Upper lobe of right lung (tissue), 1 donor: ENCODE data around the gene TERB1. TPM values are rescaled to one million over a fixed set of nuclear protein-coding genes. Genes with fewer than 3 reads are reported as not detected.

Source experiments
- ATAC-seq: fragments of 200-7000 bp; cut with Tn5 transposase; one replicate; pipeline ENCODE4 v1.9.1; 2020; ENCODE audit warnings: mild to moderate bottlenecking, moderate library complexity
- DNase-seq: peaks from one replicate; pipeline ENCODE4 v3.0.0-alpha.2; 2020
- H3K27ac ChIP-seq: fragments of 200-600 bp; one replicate; pipeline ENCODE4 v1.8.0; 2022
- H3K27me3 ChIP-seq: fragments of 200-600 bp; one replicate; pipeline ENCODE4 v1.8.0; 2022; ENCODE audit warnings: mild to moderate bottlenecking
- H3K36me3 ChIP-seq: fragments of 200-600 bp; one replicate; pipeline ENCODE4 v1.8.0; 2022
- H3K4me1 ChIP-seq: fragments of 200-600 bp; one replicate; pipeline ENCODE4 v1.8.0; 2022
- H3K4me3 ChIP-seq: fragments of 200-600 bp; one replicate; pipeline ENCODE4 v1.8.0; 2022; ENCODE audit warnings: mild to moderate bottlenecking
- H3K9me3 ChIP-seq: fragments of 200-600 bp; one replicate; pipeline ENCODE4 v1.8.0; 2022
- intact Hi-C: fragments of 100-400 bp; cut with DNase I; formaldehyde crosslinking; loops from one replicate; pipeline ENCODE4 v1.11.0; 2022
- total RNA-seq: library from RNA; stranded (reverse); fragmentation: NEBNext Ultra II Directional; extraction: Animal tissue kit (Norgen Biotek cat#: 25700); gene quantifications from one replicate; pipeline ENCODE4 v1.2.1, GENCODE V29; 2021
- TF ChIP-seq, protein P1 (sequence below): fragments of 200-600 bp; IDR thresholded peaks from one replicate; pipeline ENCODE4 v1.8.0; 2022; ENCODE audit warnings: antibody characterized with exemption
- donor health status: DM: no; HTN: yes; CAD: no; lungs with severe emphysema.

Gene TERB1
- total RNA-seq, 1 donor from 2014 or later: 0.26 TPM

DNA sequence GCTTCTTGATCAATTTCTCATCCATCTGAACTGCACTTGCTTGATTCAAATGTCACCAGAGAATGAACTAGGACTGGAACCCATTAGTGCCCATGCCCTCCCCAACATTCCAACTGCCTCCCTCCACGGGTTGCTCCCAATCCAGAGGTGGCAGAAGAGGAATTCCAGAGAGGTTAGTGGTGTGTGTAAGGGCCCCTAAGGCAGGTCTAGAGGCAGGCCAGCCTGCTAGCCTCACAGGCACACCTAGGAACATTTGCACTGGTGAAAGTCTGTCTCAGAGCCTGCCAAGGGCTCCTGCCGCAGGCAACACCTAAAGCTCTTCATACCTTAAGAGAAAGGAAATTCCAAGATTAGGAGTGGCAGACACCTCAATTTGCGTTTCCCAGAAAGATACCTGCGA, 83.6 kb downstream of the TERB1 start:
- Histone ChIP-seq H3K9me3 (no peaks in the 10 kb centered on the region), H3K36me3 (peaks cover 26% of the 10 kb centered on the region), H3K4me1 (no peaks in the 10 kb centered on the region), H3K27me3 (no peaks in the 10 kb centered on the region), H3K27ac (no peak overlapping the region), H3K4me3 (no peak overlapping the region)
- TF ChIP-seq, protein P1, sequence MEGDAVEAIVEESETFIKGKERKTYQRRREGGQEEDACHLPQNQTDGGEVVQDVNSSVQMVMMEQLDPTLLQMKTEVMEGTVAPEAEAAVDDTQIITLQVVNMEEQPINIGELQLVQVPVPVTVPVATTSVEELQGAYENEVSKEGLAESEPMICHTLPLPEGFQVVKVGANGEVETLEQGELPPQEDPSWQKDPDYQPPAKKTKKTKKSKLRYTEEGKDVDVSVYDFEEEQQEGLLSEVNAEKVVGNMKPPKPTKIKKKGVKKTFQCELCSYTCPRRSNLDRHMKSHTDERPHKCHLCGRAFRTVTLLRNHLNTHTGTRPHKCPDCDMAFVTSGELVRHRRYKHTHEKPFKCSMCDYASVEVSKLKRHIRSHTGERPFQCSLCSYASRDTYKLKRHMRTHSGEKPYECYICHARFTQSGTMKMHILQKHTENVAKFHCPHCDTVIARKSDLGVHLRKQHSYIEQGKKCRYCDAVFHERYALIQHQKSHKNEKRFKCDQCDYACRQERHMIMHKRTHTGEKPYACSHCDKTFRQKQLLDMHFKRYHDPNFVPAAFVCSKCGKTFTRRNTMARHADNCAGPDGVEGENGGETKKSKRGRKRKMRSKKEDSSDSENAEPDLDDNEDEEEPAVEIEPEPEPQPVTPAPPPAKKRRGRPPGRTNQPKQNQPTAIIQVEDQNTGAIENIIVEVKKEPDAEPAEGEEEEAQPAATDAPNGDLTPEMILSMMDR: no peak
- DNase-seq (no peak), ATAC-seq (peak; percentile 92)
- intact Hi-C loops: no loop called here

DNA sequence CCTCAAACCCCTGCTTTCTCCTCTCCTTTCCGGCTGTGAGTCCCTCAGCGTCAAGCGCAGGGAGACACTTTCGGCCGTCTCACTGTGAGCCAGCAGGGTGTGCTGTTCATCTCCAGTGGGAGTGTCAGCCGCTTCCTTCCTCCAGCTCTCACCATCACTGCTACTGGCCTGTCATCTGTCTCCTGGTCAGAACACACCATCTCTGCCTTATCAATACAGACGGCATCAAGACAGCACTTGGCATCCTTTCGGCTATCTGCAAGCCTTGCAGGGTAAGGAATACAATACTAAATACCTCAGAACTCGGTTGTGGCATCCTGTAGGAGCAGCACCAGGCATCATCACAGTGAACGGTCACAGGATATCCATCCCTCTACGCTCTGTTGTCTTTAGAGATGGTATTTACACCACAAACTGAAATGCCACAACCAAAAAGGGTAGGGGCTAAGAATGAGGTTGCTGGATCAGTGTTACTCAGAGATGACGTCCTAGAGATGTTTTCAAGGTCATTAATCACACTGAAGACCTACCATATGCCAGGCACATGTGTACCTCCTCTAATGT, 84.2 kb downstream of the TERB1 start:
- H3K4me1 ChIP-seq: no peaks in the 10 kb centered on the region
- no peak overlapping the region for H3K4me3 ChIP-seq
- TF ChIP-seq, protein P1: peak; percentile 50
- intact Hi-C loops: no loop called here
- DNase-seq (no peak), ATAC-seq (peak; percentile 77)
- no peak overlapping the region for H3K27ac ChIP-seq
- no peaks in the 10 kb centered on the region for H3K27me3 ChIP-seq
- no peaks in the 10 kb centered on the region for H3K9me3 ChIP-seq
- H3K36me3 ChIP-seq: peaks cover 20% of the 10 kb centered on the region

DNA sequence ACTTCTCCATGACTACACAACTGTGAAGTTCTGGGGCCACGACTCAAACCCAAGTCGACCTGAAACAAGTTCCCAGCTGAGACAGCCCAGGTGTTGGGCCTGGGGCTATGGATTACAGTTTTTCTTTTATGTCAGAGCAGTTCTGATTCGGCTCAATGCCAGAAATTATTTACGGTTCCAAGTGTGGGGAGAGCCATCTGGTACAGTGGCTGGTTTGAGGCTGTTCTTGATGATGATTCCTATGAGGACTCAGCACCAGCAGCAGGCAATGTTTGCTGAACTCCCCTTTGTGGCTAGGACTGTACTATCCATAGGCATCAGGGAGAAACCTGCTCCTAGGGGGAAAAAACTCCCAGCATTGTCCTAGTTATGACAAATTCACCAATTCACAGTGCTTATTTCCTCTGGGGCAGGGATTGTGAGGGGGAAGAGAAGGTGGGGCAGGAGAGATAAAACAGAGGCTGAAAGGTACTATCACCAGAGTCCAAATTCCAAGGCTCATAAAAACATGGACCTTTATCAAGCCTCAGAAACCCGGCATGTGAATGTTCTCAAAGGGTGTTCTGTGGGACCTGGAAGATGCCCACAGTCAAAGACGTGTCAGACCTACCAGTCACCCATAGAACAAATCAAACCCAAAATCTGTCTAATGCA, 86.6 kb downstream of the TERB1 start:
- intact Hi-C loops: no loop called here
- Histone ChIP-seq H3K4me3 (no peak overlapping the region), H3K27ac (no peak overlapping the region), H3K27me3 (no peaks in the 10 kb centered on the region), H3K4me1 (no peaks in the 10 kb centered on the region), H3K36me3 (no peaks in the 10 kb centered on the region), H3K9me3 (no peaks in the 10 kb centered on the region)
- ATAC-seq: no peak
- TF ChIP-seq, protein P1: no peak
- DNase-seq: no peak

DNA sequence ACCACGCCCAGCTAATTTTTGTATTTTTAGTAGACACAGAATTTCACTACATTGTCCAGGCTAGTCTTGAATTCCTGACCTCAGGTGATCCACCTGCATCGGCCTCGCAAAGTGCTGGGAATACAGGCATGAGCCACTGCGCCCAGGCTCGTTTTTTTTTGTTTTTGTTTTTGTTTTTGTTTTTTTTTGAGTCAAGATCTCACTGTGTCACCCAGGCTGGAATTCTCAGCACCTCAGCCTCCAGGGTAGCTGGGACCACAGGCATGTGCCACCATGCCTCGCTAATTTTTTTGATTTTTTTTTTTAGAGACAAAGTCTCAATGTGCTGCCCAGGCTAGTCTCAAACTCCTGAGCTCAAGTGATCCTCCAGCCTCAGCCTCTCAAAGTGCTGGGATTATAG, 87.3 kb downstream of the TERB1 start:
- intact Hi-C loops: no loop called here
- Histone ChIP-seq H3K4me1 (no peaks in the 10 kb centered on the region), H3K9me3 (no peaks in the 10 kb centered on the region), H3K4me3 (no peak overlapping the region), H3K27me3 (no peaks in the 10 kb centered on the region), H3K27ac (no peak overlapping the region), H3K36me3 (no peaks in the 10 kb centered on the region)
- TF ChIP-seq, protein P1: no peak
- ATAC-seq (no peak), DNase-seq (no peak)

DNA sequence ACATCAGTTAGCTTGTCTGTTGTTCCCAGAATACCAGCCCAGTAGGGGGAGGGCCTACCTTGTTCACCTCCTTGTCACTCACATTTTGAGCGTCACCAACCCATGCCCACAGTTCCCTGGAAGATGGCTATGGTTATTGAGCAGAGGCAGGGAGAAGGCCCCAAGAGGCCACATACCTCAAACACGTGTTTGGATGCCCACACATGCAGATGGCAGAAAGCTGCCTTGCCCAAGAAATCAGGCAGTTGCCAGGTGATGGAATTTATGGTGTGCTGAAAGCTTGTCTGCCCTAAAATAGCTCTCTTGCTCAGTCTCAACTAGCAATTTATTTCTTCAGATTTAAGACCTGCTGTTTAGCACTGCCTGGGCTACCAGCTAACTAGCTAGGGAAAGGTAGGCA, 88.3 kb downstream of the TERB1 start:
- intact Hi-C loops: no loop called here
- ATAC-seq (no peak), DNase-seq (no peak)
- H3K27me3 ChIP-seq: no peaks in the 10 kb centered on the region
- H3K4me1 ChIP-seq: no peaks in the 10 kb centered on the region
- no peak overlapping the region for H3K27ac ChIP-seq
- TF ChIP-seq, protein P1: no peak
- no peaks in the 10 kb centered on the region for H3K9me3 ChIP-seq
- no peaks in the 10 kb centered on the region for H3K36me3 ChIP-seq
- H3K4me3 ChIP-seq: no peak overlapping the region
